PC-9 (cell line): ENCODE results near the gene NEU4. TPM values are rescaled to one million over a fixed set of nuclear protein-coding genes. Genes with fewer than 3 reads are reported as not detected.

Experiments used
- BruUV-seq: library from RNA; stranded (reverse); fragments of 400-500 nt; replicated peaks from 2 replicates; lab custom pipeline; 2021; lab: Mats Ljungman, UMichigan
- CTCF ChIA-PET: fragments of 300-600 bp; sonication (Branson Sonifier 250); formaldehyde crosslinking; loops from one replicate; lab custom pipeline; 2022; ENCODE audit warnings: antibody characterized with exemption; lab: Charles Lee
- POLR2A ChIA-PET: fragments of 300-600 bp; sonication (Branson Sonifier 250); formaldehyde crosslinking; loops from one replicate; lab custom pipeline; 2022; ENCODE audit warnings: antibody characterized with exemption; ENCODE audit not compliant: unreplicated experiment; lab: Charles Lee
- DNase-seq, 2 experiments: peaks; one replicate each; pipeline versions ENCODE4 v3.0.0 to v3.0.0-alpha.2; 2015 to 2022; ENCODE audit warnings: mixed read lengths in 1 of 2
- H2AFZ ChIP-seq: fragments of 200-600 bp; sonication (generic); 2 replicates; pipeline ENCODE4 v1.8.1; 2017; ENCODE audit warnings: antibody characterized with exemption
- H3F3A ChIP-seq: fragments of 200-600 bp; sonication (generic); 2 replicates; pipeline ENCODE4 v1.8.1; 2017; ENCODE audit warnings: antibody characterized with exemption, mild to moderate bottlenecking, low read depth; ENCODE audit not compliant: insufficient read depth
- H3K27ac ChIP-seq: fragments of 200-600 bp; sonication (generic); 2 replicates; pipeline ENCODE4 v1.6.1; 2016; ENCODE audit warnings: mixed run types
- H3K27me3 ChIP-seq: fragments of 200-600 bp; sonication (generic); 2 replicates; pipeline ENCODE4 v1.6.1; 2016; ENCODE audit warnings: low read depth, mixed run types; ENCODE audit not compliant: insufficient read depth
- H3K36me3 ChIP-seq: fragments of 200-600 bp; sonication (generic); 2 replicates; pipeline ENCODE4 v1.6.1; 2016; ENCODE audit warnings: low read depth, mixed run types
- H3K4me1 ChIP-seq: fragments of 200-600 bp; sonication (generic); replicated peaks from 2 replicates; pipeline ENCODE4 v1.6.1; 2016; ENCODE audit warnings: mixed run types; ENCODE audit not compliant: insufficient read depth
- H3K4me2 ChIP-seq: fragments of 200-600 bp; sonication (generic); 2 replicates; pipeline ENCODE4 v1.6.1; 2017; ENCODE audit warnings: mixed run types
- H3K4me3 ChIP-seq: fragments of 200-600 bp; sonication (generic); 2 replicates; pipeline ENCODE4 v1.6.1; 2016; ENCODE audit warnings: mixed run types
- H3K79me2 ChIP-seq: fragments of 200-600 bp; sonication (generic); 2 replicates; pipeline ENCODE4 v1.6.1; 2017; ENCODE audit warnings: low read depth, mixed run types
- H3K9me2 ChIP-seq: fragments of 200-600 bp; sonication (generic); 2 replicates; pipeline ENCODE4 v1.8.1; 2017; ENCODE audit warnings: mild to moderate bottlenecking; ENCODE audit not compliant: insufficient read depth
- H3K9me3 ChIP-seq: fragments of 200-600 bp; sonication (generic); 2 replicates; pipeline ENCODE4 v1.8.1; 2016; ENCODE audit warnings: low read depth; ENCODE audit not compliant: insufficient read depth
- H4K20me1 ChIP-seq: fragments of 200-600 bp; sonication (generic); 2 replicates; pipeline ENCODE4 v1.8.1; 2017; ENCODE audit not compliant: insufficient read depth
- CTCF ChIP-seq: fragments of 200-600 bp; sonication (generic); conservative IDR thresholded peaks from 2 replicates; pipeline ENCODE4 v1.6.1; 2017; ENCODE audit warnings: mixed run types, antibody characterized with exemption, mild to moderate bottlenecking, moderate library complexity
- EZH2 ChIP-seq: fragments of 200-600 bp; sonication (generic); IDR thresholded peaks from 2 replicates; pipeline ENCODE4 v1.8.0; 2017; ENCODE audit warnings: antibody characterized with exemption, low read depth
- intact Hi-C: fragments of 100-400 bp; cut with micrococcal nuclease; formaldehyde crosslinking; loops from one replicate; pipeline ENCODE4 v1.10.0; 2022; ENCODE audit not compliant: unreplicated experiment
- total RNA-seq: library from RNA; stranded (reverse); gene quantifications from 2 replicates; pipeline ENCODE4 v1.2.3, GENCODE V29; 2021

The NEU4 gene
- total RNA-seq, 1 experiment from 2014 or later, result 0.92 TPM

- BruUV-seq, result no TSS peak
- H3K4me1 ChIP-seq, result no peaks in the 10 kb centered on the region
- POLR2A ChIA-PET, result no interaction called here
- peaks cover 58% of the 10 kb centered on the region for H3K27me3 ChIP-seq
- intact Hi-C loops, result no loop called here
- no peaks in the 10 kb centered on the region for H3K36me3 ChIP-seq
- no peak for DNase-seq
- CTCF ChIA-PET, result no interaction called here
- H3K4me2 ChIP-seq, result no peak overlapping the region
- no peaks in the 10 kb centered on the region for H3K9me2 ChIP-seq
- H3K4me3 ChIP-seq, result no peak overlapping the region
- no peak overlapping the region for H3K27ac ChIP-seq
- peaks cover 1% of the 10 kb centered on the region; the same call in 1 of the 2 replicates for H3F3A ChIP-seq
- TF ChIP-seq CTCF (no peak), EZH2 (no peak)
- H4K20me1 ChIP-seq, result no peaks in the 10 kb centered on the region
- H2AFZ ChIP-seq, result no peak overlapping the region
- H3K79me2 ChIP-seq, result no peaks in the 10 kb centered on the region
- H3K9me3 ChIP-seq, result no peaks in the 10 kb centered on the region
These were observed 50.0 kb downstream of the NEU4 start for GRCh38 chr2:241859017-241859435.

- no peak overlapping the region for H2AFZ ChIP-seq
- intact Hi-C loops, result no loop called here
- H3K27me3 ChIP-seq, result peaks cover 58% of the 10 kb centered on the region
- no peak overlapping the region for H3K4me3 ChIP-seq
- ChIA-PET CTCF (no interaction called here), POLR2A (no interaction called here)
- H3K9me2 ChIP-seq, result no peaks in the 10 kb centered on the region
- no peak overlapping the region for H3K4me2 ChIP-seq
- no peaks in the 10 kb centered on the region for H4K20me1 ChIP-seq
- no peak overlapping the region for H3K27ac ChIP-seq
- no TSS peak for BruUV-seq
- no peaks in the 10 kb centered on the region for H3K36me3 ChIP-seq
- no peak for DNase-seq
- H3K79me2 ChIP-seq, result no peaks in the 10 kb centered on the region
- TF ChIP-seq CTCF (no peak), EZH2 (no peak)
- peaks cover 7% of the 10 kb centered on the region; the same call in 1 of the 2 replicates for H3F3A ChIP-seq
- no peaks in the 10 kb centered on the region for H3K4me1 ChIP-seq
- H3K9me3 ChIP-seq, result no peaks in the 10 kb centered on the region
These were observed 50.6 kb downstream of the NEU4 start for GRCh38 chr2:241859436-241860183.

- TF ChIP-seq CTCF, result no peak
- no peak for TF ChIP-seq EZH2
- H3K4me3 ChIP-seq, result no peak overlapping the region
- H3K4me2 ChIP-seq, result no peak overlapping the region
- H4K20me1 ChIP-seq, result no peaks in the 10 kb centered on the region
- H3K9me3 ChIP-seq, result no peaks in the 10 kb centered on the region
- no peak for DNase-seq
- H3K36me3 ChIP-seq, result no peaks in the 10 kb centered on the region
- peaks cover 15% of the 10 kb centered on the region; the same call in 1 of the 2 replicates for H3F3A ChIP-seq
- CTCF ChIA-PET, result no interaction called here
- peaks cover 53% of the 10 kb centered on the region for H3K27me3 ChIP-seq
- BruUV-seq, result no TSS peak
- H3K9me2 ChIP-seq, result no peaks in the 10 kb centered on the region
- H3K79me2 ChIP-seq, result no peaks in the 10 kb centered on the region
- POLR2A ChIA-PET, result no interaction called here
- no peaks in the 10 kb centered on the region for H3K4me1 ChIP-seq
- intact Hi-C loops, result no loop called here
- no peak overlapping the region for H3K27ac ChIP-seq
- no peak overlapping the region for H2AFZ ChIP-seq
These were observed 51.4 kb downstream of the NEU4 start for GRCh38 chr2:241860184-241861078.
